ENCODE data around the gene CORO6. TPM values are rescaled to one million over a fixed set of nuclear protein-coding genes. Genes with fewer than 3 reads are reported as not detected.

Gene CORO6
- total and polyA plus RNA-seq, 2 experiments from 2014 or later: 2.6 to 5.2 TPM

GRCh38 chr17:29612404-29613280 lies 10.1 kb downstream of the CORO6 start (continued):
- TF ChIP-seq, protein P1, sequence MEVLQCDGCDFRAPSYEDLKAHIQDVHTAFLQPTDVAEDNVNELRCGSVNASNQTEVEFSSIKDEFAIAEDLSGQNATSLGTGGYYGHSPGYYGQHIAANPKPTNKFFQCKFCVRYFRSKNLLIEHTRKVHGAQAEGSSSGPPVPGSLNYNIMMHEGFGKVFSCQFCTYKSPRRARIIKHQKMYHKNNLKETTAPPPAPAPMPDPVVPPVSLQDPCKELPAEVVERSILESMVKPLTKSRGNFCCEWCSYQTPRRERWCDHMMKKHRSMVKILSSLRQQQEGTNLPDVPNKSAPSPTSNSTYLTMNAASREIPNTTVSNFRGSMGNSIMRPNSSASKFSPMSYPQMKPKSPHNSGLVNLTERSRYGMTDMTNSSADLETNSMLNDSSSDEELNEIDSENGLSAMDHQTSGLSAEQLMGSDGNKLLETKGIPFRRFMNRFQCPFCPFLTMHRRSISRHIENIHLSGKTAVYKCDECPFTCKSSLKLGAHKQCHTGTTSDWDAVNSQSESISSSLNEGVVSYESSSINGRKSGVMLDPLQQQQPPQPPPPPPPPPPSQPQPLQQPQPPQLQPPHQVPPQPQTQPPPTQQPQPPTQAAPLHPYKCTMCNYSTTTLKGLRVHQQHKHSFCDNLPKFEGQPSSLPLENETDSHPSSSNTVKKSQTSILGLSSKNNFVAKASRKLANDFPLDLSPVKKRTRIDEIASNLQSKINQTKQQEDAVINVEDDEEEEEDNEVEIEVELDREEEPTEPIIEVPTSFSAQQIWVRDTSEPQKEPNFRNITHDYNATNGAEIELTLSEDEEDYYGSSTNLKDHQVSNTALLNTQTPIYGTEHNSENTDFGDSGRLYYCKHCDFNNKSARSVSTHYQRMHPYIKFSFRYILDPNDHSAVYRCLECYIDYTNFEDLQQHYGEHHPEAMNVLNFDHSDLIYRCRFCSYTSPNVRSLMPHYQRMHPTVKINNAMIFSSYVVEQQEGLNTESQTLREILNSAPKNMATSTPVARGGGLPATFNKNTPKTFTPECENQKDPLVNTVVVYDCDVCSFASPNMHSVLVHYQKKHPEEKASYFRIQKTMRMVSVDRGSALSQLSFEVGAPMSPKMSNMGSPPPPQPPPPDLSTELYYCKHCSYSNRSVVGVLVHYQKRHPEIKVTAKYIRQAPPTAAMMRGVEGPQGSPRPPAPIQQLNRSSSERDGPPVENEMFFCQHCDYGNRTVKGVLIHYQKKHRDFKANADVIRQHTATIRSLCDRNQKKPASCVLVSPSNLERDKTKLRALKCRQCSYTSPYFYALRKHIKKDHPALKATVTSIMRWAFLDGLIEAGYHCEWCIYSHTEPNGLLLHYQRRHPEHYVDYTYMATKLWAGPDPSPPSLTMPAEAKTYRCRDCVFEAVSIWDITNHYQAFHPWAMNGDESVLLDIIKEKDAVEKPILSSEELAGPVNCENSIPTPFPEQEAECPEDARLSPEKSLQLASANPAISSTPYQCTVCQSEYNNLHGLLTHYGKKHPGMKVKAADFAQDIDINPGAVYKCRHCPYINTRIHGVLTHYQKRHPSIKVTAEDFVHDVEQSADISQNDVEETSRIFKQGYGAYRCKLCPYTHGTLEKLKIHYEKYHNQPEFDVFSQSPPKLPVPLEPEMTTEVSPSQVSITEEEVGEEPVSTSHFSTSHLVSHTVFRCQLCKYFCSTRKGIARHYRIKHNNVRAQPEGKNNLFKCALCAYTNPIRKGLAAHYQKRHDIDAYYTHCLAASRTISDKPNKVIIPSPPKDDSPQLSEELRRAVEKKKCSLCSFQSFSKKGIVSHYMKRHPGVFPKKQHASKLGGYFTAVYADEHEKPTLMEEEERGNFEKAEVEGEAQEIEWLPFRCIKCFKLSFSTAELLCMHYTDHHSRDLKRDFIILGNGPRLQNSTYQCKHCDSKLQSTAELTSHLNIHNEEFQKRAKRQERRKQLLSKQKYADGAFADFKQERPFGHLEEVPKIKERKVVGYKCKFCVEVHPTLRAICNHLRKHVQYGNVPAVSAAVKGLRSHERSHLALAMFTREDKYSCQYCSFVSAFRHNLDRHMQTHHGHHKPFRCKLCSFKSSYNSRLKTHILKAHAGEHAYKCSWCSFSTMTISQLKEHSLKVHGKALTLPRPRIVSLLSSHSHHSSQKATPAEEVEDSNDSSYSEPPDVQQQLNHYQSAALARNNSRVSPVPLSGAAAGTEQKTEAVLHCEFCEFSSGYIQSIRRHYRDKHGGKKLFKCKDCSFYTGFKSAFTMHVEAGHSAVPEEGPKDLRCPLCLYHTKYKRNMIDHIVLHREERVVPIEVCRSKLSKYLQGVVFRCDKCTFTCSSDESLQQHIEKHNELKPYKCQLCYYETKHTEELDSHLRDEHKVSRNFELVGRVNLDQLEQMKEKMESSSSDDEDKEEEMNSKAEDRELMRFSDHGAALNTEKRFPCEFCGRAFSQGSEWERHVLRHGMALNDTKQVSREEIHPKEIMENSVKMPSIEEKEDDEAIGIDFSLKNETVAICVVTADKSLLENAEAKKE (CRISPR knock-in tag; IDR thresholded peaks at IDR 0.05): no peak
- TF ChIP-seq JUNB (IDR thresholded peaks at IDR 0.05; ENCODE audit: unreplicated experiment) (no peak), EZH2 (IDR thresholded peaks at IDR 0.05; ENCODE audit: low read depth, unreplicated experiment) (no peak), ZNF331 (CRISPR knock-in tag; IDR thresholded peaks at IDR 0.05; ENCODE audit: low read depth) (no peak)

- peaks cover 2% of the 10 kb centered on the region; the same call in 1 of the 2 replicates for H3K79me2 ChIP-seq (replicated peaks; ENCODE audit: insufficient read depth)
- no peaks in the 10 kb centered on the region for H3K9me2 ChIP-seq (ENCODE audit: insufficient read depth)
- no peak overlapping the region for H3K27ac Mint-ChIP-seq
- DNase-seq (ENCODE audit: low spot score) (no peak), ATAC-seq (no peak)
- H3K4me1 Mint-ChIP-seq: peaks cover 26% of the 10 kb centered on the region
- peaks cover 4% of the 10 kb centered on the region; the same call in 2 of the 3 replicates for H3K36me3 Mint-ChIP-seq (ENCODE audit: low read depth)
- H3K9me3 Mint-ChIP-seq: no peaks in the 10 kb centered on the region; the same call in 2 of the 3 replicates
- H3K4me3 ChIP-seq: no peak overlapping the region
- peaks cover 7% of the 10 kb centered on the region; the same call in 1 of the 2 replicates for H4K20me1 ChIP-seq (replicated peaks; ENCODE audit: insufficient read depth)
- H3K4me1 ChIP-seq (ENCODE audit: insufficient read depth): peaks cover 24% of the 10 kb centered on the region
- H3K4me3 Mint-ChIP-seq: no peak overlapping the region
- peaks cover 38% of the 10 kb centered on the region for H3K27me3 Mint-ChIP-seq (ENCODE audit: insufficient read depth, low read depth, poor library complexity)
- H2AFZ ChIP-seq: no peak overlapping the region
- no peaks in the 10 kb centered on the region; the same call in 1 of the 2 replicates for H3K36me3 ChIP-seq (ENCODE audit: insufficient read depth)
- no peak overlapping the region for H3K27ac ChIP-seq (ENCODE audit: low read depth)
- H3K27me3 ChIP-seq (ENCODE audit: insufficient read depth): peaks cover 40% of the 10 kb centered on the region
- no peak overlapping the region for H3K4me2 ChIP-seq
- H3F3A ChIP-seq (replicated peaks; ENCODE audit: low read depth): 0 out of 2 replicates have a peak, but pooled peaks cover 4% of the 10 kb centered on the region
- TF ChIP-seq JUNB (IDR thresholded peaks at IDR 0.05; ENCODE audit: unreplicated experiment) (no peak), STAT1 (IDR thresholded peaks at IDR 0.05; ENCODE audit: unreplicated experiment) (no peak), EZH2 (IDR thresholded peaks at IDR 0.05; ENCODE audit: low read depth, unreplicated experiment) (no peak)
- TF ChIP-seq, protein P1 (CRISPR knock-in tag; IDR thresholded peaks at IDR 0.05): no peak
Observed at GRCh38 chr17:29612094-29612403, 10.7 kb downstream of the CORO6 start.
